GM12874 (cell line): Measurements from ENCODE around the gene NLRP6.
A peak's percentile ranks its signal among the peaks of the same experiment; 100 is the strongest.

Source experiments
- TF ChIP-seq, protein P1 (sequence below): IDR thresholded peaks from 2 replicates; pipeline ENCODE4 v1.5.1; 2011; ENCODE audit warnings: low read depth, mild to moderate bottlenecking, control low read depth, low read length, moderate library complexity; ENCODE audit not compliant: insufficient read depth

Gene NLRP6

DNA sequence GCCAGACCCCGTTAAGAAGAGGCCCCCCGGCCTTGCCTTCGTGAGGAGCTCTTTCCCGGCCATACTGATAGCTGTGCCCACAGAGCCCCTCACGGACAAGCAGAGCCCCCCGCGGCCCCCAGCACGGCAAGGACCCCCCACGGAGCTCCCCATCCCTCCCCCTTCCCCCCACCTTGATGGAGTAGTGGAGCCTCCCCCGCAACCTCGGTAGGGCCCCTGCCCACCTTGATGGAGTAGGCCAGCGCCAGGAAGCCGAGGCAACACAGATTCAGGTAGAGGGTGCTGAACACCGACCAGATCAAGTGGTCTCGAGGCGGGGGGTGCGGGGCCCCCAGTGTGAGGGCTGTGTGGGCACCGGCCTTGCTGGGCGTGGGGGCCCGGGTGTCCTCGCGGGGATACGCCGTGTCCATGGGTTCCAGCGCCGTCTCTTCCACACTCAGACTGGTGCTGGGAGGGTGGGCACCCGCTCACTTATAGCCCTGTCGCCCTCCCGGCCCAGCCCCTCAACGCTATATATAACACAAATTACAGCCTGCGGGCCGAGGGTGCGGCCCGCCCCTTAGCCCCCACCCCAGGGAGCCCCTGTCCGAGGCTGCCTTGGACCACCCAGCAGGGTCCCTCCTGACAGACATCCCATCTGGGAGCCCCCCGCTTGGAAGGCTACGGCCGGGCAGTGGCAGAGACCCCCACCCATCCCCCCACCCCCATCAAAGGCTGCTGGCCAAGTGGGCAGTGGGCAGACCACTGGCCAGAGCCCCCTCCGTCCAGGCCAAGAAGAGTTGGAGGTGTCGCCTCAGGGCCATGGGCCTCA, 21.1 kb downstream of the NLRP6 start, which contains the start of gene IFITM5:
TSS of gene IFITM5 (minus strand) at position 446 of the 811 bp plus-strand sequence. CDS start at position 410, 36 bp downstream.
- TF ChIP-seq, protein P1, sequence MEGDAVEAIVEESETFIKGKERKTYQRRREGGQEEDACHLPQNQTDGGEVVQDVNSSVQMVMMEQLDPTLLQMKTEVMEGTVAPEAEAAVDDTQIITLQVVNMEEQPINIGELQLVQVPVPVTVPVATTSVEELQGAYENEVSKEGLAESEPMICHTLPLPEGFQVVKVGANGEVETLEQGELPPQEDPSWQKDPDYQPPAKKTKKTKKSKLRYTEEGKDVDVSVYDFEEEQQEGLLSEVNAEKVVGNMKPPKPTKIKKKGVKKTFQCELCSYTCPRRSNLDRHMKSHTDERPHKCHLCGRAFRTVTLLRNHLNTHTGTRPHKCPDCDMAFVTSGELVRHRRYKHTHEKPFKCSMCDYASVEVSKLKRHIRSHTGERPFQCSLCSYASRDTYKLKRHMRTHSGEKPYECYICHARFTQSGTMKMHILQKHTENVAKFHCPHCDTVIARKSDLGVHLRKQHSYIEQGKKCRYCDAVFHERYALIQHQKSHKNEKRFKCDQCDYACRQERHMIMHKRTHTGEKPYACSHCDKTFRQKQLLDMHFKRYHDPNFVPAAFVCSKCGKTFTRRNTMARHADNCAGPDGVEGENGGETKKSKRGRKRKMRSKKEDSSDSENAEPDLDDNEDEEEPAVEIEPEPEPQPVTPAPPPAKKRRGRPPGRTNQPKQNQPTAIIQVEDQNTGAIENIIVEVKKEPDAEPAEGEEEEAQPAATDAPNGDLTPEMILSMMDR: no peak

DNA sequence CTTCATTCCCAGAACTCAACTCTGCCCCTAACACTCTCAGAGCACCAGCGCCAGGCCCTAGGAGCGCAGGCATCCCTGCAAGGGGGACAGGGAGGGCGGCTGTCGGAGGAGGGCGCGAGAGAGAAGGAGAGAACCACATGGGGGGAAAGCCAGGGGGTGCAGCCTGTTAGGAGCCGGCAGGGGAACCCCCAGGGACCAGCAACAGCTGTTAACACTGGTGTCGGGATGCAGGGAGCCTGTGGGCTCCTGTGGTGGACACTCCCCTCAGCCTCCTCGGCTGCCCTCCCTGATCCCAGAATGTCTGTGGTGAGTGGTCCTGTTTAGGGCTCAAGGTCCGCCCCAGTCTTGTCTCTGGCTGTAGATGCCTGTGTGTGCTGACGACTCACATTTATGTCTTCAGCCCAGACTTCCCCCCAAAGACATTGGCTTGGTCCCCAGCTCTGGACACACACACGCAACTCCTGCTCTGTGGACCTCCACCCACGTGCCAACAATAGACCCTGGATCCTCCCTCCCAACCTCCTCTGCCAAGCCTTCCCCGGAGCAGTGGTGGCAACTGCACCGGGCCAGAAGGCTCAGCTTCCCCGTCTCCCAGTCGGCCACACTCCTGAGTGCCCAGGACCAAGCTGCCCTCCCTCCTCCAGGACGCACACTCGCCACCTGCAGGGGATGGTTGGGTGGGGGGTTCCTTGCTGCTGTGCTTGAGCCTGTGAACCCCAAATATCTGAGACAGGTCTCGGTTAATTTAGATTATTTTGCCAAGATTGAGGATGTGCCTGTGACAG, 21.9 kb downstream of the NLRP6 start:
- TF ChIP-seq, protein P1: no peak

DNA sequence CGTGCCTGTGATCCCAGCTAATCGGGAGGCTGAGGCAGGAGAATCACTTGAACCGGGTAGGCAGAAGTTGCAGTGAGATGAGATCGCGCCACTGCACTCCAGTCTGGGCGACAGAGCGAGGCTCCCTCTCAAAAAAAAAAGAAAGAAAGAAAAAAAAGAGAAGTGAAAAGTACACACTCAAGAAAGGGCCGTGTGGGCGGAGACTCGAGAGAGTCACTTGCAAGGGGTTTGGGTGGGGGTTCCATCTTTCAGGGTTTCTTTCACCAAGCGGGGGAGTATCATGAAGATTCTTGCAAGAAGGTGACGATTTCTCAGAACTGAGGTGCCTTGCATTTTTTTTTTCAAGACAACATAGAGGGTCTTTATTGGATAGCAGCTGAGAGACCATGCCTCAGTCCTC, 25.2 kb downstream of the NLRP6 start:
- TF ChIP-seq, protein P1: no peak

DNA sequence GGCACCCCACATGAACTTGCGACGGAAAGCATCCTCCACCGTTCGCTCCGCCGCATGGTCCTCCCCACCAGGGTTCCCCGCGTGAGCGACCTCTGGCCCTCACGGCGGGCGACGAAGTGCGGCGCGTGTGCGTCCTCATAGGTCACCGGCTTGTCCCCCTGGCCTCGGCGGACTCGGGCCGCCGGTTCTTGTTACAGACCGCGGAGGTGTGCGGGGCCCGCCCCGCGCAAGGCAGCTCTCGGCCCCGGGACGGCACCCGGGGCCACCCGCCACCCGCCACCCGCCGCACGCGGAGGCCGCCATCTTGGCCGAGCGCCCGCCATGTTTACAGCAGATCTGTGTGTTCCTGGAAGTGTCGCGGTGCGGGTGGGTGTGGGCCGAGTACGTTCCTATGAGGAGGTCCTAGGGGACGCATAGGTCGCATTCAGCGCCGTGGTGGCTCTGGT, 25.9 kb downstream of the NLRP6 start:
- TF ChIP-seq, protein P1: no peak

DNA sequence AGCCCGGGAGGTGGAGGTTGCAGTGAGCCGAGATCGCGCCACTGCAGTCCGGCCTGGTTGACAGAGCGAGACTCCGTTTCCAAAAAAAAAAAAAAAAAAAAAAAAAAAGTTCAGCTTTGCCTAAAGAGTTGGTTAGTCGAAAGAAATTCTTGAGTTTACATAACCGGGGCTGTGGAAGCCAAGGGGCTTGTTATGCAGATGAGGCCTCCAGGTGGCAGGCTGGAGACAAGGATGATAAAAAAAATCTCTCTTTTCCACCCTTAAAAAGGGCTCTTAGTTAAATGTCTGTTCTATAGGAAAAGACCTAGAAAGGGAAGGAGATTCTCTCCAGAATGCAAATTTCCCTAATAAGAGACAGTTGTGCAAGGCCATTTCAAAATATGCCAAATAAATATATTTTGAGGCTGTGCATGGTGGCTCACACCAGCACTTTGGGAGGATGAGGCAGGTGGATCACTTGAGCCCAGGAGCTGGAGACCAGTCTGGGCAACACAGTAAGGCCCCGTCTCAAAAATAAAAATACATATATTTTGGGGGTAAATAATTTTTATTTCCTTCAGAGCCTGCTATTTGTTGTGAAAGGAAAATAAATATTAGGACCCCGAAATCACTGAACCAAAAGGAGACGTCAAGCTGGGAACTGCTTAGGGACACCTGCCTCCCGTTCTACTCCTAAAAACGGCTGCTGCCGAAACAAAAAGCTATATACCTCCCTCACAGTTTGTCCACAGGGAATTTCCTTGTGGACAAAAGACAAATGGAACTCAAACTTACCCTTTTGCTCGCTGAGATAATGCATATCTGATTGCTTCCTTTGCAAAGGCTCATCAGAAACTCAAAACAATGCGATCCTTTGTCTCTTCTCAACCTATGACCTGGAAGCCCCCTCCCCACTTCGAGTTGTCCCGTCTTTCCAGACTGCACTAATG, 27.0 kb downstream of the NLRP6 start:
- TF ChIP-seq, protein P1: peak; percentile 55; the same call in 1 of the 2 replicates

DNA sequence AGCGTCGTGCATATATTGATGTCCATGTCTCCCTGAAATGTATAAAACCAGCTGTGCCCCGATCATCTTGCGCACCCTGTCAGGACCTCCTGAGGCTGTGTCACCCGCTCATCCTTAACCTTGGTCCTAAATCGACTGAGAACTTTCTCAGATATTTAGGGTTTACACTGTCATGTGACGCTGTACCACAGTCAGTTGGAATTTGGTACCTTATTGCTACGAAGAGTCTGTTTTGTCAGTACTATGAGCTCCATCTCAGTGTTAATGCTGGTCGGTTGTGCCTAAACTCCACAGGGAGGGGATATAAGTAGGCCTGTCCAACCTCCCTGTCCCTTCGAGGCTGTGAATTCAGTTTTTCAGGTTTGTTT, 27.6 kb downstream of the NLRP6 start:
- TF ChIP-seq, protein P1: no peak
